Hepatocyte (in vitro differentiated cells): ENCODE data around the gene FLRT1. TPM values are rescaled to one million over a fixed set of nuclear protein-coding genes. Genes with fewer than 3 reads are reported as not detected.

ENCODE experiments used
- DNase-seq: peaks from one replicate; pipeline ENCODE4 v3.0.0-alpha.2; 2016; ENCODE audit warnings: low spot score
- H2AFZ ChIP-seq: fragments of 200-600 bp; sonication (generic); 2 replicates; pipeline ENCODE4 v1.6.0; 2016; ENCODE audit warnings: antibody characterized with exemption, mild to moderate bottlenecking
- H3K27ac ChIP-seq: fragments of 200-600 bp; sonication (generic); 2 replicates; pipeline ENCODE4 v1.5.1; 2016; ENCODE audit warnings: mild to moderate bottlenecking
- H3K27me3 ChIP-seq: fragments of 200-600 bp; sonication (generic); 2 replicates; pipeline ENCODE4 v1.6.1; 2016
- H3K36me3 ChIP-seq: fragments of 200-600 bp; sonication (generic); replicated peaks from 2 replicates; pipeline ENCODE4 v1.5.1; 2016; ENCODE audit warnings: low read depth; ENCODE audit not compliant: insufficient read depth
- H3K4me1 ChIP-seq: fragments of 200-600 bp; sonication (generic); 2 replicates; pipeline ENCODE4 v1.5.1; 2016; ENCODE audit warnings: mild to moderate bottlenecking, moderate library complexity; ENCODE audit not compliant: insufficient read depth
- H3K4me2 ChIP-seq: fragments of 200-600 bp; sonication (generic); 2 replicates; pipeline ENCODE4 v1.6.0; 2016
- H3K4me3 ChIP-seq: fragments of 200-600 bp; sonication (generic); 2 replicates; pipeline ENCODE4 v1.5.1; 2016; ENCODE audit warnings: mild to moderate bottlenecking
- H3K79me2 ChIP-seq: fragments of 200-600 bp; sonication (generic); 2 replicates; pipeline ENCODE4 v1.6.0; 2017; ENCODE audit warnings: mild to moderate bottlenecking
- H3K9me2 ChIP-seq: fragments of 200-600 bp; sonication (generic); replicated peaks from 2 replicates; pipeline ENCODE4 v1.6.0; 2017; ENCODE audit warnings: mild to moderate bottlenecking; ENCODE audit not compliant: insufficient read depth
- H3K9me3 ChIP-seq: fragments of 200-600 bp; sonication (generic); 2 replicates; pipeline ENCODE4 v1.5.1; 2016; ENCODE audit warnings: low read depth, mild to moderate bottlenecking
- H4K20me1 ChIP-seq: fragments of 200-600 bp; sonication (generic); 2 replicates; pipeline ENCODE4 v1.6.0; 2016; ENCODE audit warnings: mild to moderate bottlenecking; ENCODE audit not compliant: insufficient read depth, poor library complexity, severe bottlenecking
- EZH2 ChIP-seq: fragments of 200-600 bp; sonication (generic); IDR thresholded peaks from 2 replicates; pipeline ENCODE4 v1.6.1; 2016; ENCODE audit warnings: antibody characterized with exemption, mild to moderate bottlenecking, borderline replicate concordance
- EZH2phosphoT487 ChIP-seq: fragments of 200-600 bp; sonication (generic); IDR thresholded peaks from one replicate; pipeline ENCODE4 v1.6.1; 2018; ENCODE audit warnings: antibody characterized with exemption, mild to moderate bottlenecking, low read depth, moderate library complexity; ENCODE audit not compliant: unreplicated experiment, severe bottlenecking
- WGBS: methylation state at CpG from one replicate; pipeline ENCODE4 v1.1.6; 2016; ENCODE audit warnings: low lambda C conversion rate; ENCODE audit errors: missing lambda C conversion rate; 5-methylcytosine and 5-hydroxymethylcytosine counted together
- polyA plus RNA-seq: library from polyadenylated mRNA; unstranded; fragments of >200 nt; fragmentation: Nextera tagmentation; extraction: Ambion mirVana; gene quantifications from 2 replicates; pipeline ENCODE4 v1.2.1, GENCODE V29; 2016
- total RNA-seq: library from RNA; depleted of rRNA; stranded (reverse); fragments of >200 nt; gene quantifications from 2 replicates; pipeline ENCODE4 v1.2.3, GENCODE V29; 2014
- TF ChIP-seq, protein P1 (sequence below): fragments of 200-600 bp; sonication (generic); IDR thresholded peaks from 2 replicates; pipeline ENCODE4 v1.5.1; 2016; ENCODE audit warnings: antibody characterized with exemption, mild to moderate bottlenecking; ENCODE audit not compliant: poor library complexity

Gene FLRT1
- total and polyA plus RNA-seq, 2 experiments from 2014 or later: 0.34 to 0.43 TPM

GRCh38 chr11:64065141-64065465 lies 29.4 kb downstream of the FLRT1 start:
- peaks cover 31% of the 10 kb centered on the region for H3K4me1 ChIP-seq
- no peak for DNase-seq
- no peaks in the 10 kb centered on the region for H4K20me1 ChIP-seq
- no peaks in the 10 kb centered on the region for H3K9me3 ChIP-seq
- peaks cover 7% of the 10 kb centered on the region for H3K27me3 ChIP-seq
- over 99% methylated on average over 11 of the region's 11 CpGs for WGBS
- no peaks in the 10 kb centered on the region for H3K79me2 ChIP-seq
- no peak overlapping the region for H3K27ac ChIP-seq
- no peaks in the 10 kb centered on the region for H3K36me3 ChIP-seq
- no peak overlapping the region for H3K4me2 ChIP-seq
- TF ChIP-seq EZH2phosphoT487 (no peak), EZH2 (no peak)
- TF ChIP-seq, protein P1, sequence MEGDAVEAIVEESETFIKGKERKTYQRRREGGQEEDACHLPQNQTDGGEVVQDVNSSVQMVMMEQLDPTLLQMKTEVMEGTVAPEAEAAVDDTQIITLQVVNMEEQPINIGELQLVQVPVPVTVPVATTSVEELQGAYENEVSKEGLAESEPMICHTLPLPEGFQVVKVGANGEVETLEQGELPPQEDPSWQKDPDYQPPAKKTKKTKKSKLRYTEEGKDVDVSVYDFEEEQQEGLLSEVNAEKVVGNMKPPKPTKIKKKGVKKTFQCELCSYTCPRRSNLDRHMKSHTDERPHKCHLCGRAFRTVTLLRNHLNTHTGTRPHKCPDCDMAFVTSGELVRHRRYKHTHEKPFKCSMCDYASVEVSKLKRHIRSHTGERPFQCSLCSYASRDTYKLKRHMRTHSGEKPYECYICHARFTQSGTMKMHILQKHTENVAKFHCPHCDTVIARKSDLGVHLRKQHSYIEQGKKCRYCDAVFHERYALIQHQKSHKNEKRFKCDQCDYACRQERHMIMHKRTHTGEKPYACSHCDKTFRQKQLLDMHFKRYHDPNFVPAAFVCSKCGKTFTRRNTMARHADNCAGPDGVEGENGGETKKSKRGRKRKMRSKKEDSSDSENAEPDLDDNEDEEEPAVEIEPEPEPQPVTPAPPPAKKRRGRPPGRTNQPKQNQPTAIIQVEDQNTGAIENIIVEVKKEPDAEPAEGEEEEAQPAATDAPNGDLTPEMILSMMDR: no peak
- H3K9me2 ChIP-seq: no peaks in the 10 kb centered on the region
- H3K4me3 ChIP-seq: no peak overlapping the region
- no peak overlapping the region for H2AFZ ChIP-seq

DNA sequence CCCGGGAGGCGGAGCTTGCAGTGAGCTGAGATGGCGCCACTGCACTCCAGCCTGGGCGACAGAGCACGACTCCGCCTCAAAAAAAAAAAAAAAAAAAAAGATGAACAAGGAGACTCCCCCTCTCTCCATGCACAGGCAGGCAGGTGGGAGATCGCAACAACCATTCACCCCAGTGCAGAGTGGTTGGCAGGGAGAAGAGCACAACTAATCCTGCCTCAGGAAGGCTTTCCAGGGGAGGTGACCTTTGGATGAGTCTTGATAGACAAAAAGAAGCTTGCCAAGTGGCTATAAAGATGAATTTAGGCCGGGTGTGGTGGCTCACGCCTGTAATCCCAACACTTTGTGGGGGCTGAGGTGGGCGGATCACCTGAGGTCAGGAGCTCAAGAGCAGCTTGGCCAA lies 30.0 kb downstream of the FLRT1 start:
- 95% methylated on average over 10 of the region's 10 CpGs for WGBS
- H3K4me3 ChIP-seq: no peak overlapping the region
- no peaks in the 10 kb centered on the region for H3K9me3 ChIP-seq
- H3K27ac ChIP-seq: no peak overlapping the region
- H3K4me2 ChIP-seq: no peak overlapping the region
- no peak overlapping the region for H2AFZ ChIP-seq
- H3K27me3 ChIP-seq: peaks cover 2% of the 10 kb centered on the region
- TF ChIP-seq, protein P1: no peak
- no peak for TF ChIP-seq EZH2phosphoT487
- TF ChIP-seq EZH2: no peak
- DNase-seq: no peak
- no peaks in the 10 kb centered on the region for H4K20me1 ChIP-seq
- H3K4me1 ChIP-seq: peaks cover 37% of the 10 kb centered on the region
- H3K79me2 ChIP-seq: no peaks in the 10 kb centered on the region
- H3K36me3 ChIP-seq: no peaks in the 10 kb centered on the region
- no peaks in the 10 kb centered on the region for H3K9me2 ChIP-seq

DNA sequence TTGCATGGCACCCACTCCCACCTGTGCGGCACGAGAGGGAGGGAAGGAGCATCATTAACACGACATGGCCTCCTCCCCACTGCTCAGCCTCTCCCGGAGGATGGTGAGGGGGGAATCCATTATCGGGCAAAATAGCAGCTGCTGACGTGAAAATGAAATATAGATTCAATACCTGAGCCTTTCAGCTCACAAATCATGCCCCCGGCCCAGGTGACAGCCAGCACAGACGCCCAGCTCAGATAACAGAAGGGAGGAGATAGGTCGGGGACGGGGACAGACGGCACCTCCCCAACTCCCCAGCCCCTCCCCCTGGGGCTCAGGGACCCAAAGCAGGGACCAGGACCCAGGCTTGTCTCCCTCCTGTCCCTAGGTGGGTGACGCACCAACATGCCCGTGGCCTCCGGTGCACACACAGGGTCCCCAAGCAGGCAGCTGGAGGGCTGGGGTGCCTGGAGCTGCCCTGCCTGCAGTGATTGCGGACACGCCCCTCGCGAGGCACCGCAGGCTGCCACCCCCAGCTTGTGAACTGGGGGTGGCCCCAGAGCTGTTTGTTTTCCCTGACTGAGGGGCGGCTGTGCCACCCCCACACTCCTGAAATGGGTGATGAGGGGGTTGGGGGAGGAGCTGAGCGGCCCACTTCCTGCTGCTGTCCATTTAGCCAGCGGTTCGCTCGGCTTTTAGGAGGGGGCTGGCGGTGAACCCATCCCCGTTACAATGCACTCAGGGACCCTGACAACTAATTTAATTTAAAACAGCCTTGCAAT lies 31.7 kb downstream of the FLRT1 start:
- H3K27me3 ChIP-seq: no peaks in the 10 kb centered on the region
- H3K9me2 ChIP-seq: no peaks in the 10 kb centered on the region
- H3K9me3 ChIP-seq: no peaks in the 10 kb centered on the region
- H3K4me2 ChIP-seq: peak overlapping the region; percentile 54
- H2AFZ ChIP-seq: no peak overlapping the region
- TF ChIP-seq, protein P1: no peak
- TF ChIP-seq EZH2phosphoT487 (no peak), EZH2 (no peak)
- H3K79me2 ChIP-seq: no peaks in the 10 kb centered on the region
- DNase-seq: no peak
- H4K20me1 ChIP-seq: no peaks in the 10 kb centered on the region
- no peak overlapping the region for H3K27ac ChIP-seq
- 45% methylated on average over 25 of the region's 26 CpGs for WGBS
- no peak overlapping the region for H3K4me3 ChIP-seq
- no peaks in the 10 kb centered on the region for H3K36me3 ChIP-seq
- H3K4me1 ChIP-seq: peaks cover 35% of the 10 kb centered on the region
